GM18858 (cell line): Measurements from ENCODE around the gene ZNF582.

Source experiments
- ATAC-seq: cut with Tn5 transposase; IDR thresholded peaks from one replicate; pipeline ENCODE4 v1.9.1; 2021; ENCODE audit not compliant: unreplicated experiment

Gene ZNF582

DNA sequence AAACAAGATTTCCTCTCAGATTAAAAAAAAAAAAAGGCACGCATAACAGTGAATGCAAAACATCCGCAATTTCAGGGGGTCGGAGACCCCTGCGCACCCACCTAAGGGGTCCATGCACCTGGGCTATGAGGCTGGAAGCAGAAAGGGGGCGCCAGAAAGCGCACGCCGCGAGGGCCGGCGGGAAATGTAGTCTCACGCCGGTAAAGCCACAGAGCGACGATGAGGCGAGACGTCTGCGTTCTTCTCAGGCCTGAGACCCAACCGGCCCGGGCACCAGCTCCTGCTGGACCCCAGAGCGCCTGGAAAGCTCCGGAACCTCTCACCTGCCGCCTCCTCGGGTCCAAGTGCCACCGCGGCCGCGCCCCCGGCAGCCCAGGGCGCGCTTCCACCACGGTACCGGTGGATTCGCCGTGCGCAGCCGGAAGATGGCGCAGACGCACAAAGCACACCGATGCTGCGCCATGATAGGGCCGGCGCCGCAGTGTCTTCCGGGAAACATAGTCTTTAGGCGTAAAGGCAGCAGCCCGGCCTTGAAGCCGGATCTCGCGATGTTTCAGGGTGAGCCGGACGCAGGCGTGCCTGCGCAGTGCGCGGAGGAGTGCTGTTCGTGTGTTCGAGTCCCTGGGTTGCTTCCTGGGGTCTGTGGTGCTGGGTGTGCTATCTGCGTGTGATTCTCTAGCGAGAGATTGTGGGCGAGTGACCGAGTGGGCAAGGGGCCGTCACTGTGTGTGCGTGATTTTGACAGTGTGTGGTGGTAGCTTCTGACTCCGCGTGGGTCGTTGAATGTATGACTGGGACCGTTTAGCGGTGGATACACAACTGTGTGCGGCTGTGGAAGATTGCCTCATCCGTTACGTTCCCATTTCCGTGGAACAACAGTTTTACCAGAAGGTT lies at the start of gene ZNF582:
Gene ZNF582 (minus strand): TSS at position 416 of the 894 bp plus-strand sequence. CDS start 1,782 bp downstream, outside the sequence.
- peak; percentile 78 for ATAC-seq

DNA sequence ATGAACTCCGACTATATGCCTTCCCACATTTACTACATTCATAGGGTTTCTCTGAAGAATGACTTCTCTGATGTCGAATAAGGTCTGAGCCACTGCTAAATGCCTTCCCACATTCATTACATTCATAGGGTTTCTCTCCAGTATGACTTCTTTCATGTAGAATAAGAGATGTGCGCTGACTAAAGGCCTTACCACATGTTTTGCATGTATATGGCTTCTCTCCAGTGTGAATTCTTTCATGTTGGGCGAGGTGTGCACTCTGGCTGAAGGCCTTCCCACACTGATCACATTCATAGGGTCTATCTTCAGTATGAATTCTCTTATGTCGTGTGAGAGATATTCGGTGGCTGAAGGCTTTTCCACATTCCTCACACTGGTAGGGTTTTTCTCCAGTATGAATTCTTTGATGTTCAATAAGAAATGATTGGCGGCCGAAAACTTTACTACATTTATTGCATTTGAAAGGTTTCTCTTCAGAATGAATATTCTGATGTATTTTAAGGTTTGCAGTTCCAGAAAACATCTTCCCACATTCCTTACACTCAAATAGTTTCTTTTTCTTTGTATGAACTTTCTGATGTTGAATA lies 48.0 kb upstream of the ZNF582 start:
- no peak for ATAC-seq

DNA sequence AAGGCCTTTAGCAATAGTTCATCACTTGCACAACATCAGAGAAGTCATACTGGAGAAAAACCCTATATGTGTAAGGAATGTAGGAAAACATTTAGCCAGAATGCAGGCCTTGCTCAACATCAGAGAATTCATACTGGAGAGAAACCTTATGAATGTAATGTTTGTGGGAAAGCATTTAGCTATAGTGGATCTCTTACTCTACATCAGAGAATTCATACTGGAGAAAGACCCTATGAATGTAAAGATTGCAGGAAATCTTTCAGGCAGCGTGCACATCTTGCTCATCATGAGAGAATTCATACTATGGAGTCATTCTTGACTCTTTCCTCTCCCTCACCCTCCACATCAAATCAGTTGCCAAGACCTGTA lies 30.6 kb upstream of the ZNF582 start:
- no peak for ATAC-seq

- no peak for ATAC-seq
These were observed 30.1 kb upstream of the ZNF582 start for GRCh38 chr19:56423276-56423984.

GRCh38 chr19:56405062-56405461 lies 11.7 kb upstream of the ZNF582 start:
- no peak for ATAC-seq

DNA sequence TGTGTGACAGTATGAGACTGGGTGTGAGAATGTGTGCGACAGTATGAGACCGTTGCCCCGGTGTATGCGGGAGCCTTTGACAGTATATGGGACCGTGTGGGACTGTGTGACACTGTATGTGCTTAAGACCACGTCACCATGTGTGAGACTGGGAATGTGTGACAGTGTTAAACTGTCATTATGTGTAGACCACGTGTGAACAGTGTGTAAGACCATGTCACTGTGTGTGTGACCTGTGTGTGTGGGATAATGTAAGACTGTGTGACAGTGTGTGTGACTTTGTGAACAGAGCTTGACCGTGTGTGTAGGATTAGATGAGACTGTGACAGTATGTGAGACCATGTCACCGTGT lies 11.3 kb upstream of the ZNF582 start:
- no peak for ATAC-seq

DNA sequence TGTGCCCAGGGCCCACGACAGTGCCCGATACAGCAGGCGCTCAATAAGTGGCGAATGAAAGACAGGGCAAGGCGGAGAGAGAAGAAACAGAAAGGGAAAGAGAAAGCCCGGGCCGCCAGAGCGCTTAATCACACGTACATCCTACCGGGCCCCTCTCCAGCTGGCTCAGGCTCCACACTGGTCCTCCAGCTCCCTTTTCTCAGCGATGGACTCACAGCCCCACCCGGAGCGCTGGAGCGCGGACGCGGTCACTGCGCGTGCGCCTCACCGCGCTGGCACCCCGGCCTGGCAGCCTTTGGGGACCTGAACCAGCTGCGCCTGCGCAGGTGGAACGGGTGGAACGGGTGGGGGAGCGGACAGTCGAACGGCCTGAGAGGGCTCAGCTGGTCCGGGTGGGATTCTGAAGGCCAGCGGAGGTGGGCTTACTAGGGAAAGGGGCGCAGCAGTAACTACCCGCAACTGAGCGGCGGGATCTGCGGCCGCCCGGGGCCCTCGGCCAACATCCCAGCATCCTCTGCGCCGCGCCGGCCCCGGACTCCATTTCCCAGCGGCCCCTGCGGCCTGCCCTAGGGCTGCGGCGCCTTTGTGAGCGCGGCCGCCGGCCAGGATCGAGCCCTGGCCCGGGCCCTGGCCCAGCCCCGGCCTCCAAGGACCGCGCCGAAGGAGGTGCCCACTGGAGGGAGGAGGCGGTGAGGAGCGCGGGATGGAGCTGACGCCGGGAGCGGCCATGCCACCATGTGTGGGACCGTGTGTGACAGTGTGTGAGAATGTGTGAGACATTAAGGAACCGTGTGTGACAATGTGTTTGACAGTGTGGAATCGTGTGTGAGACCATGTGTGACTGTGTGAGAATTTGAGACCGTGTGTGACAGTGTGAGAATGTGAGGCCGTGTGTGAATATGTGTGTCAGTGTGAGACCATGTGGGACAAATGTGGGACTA lies 10.7 kb upstream of the ZNF582 start, which contains the start of gene ZNF583:
Gene ZNF583 (plus strand): TSS at position 569 of the 941 bp plus-strand sequence. CDS start 2,783 bp downstream, outside the sequence.
- ATAC-seq, result peak; percentile 62

- no peak for ATAC-seq
These were observed 9.9 kb upstream of the ZNF582 start for GRCh38 chr19:56403261-56403660.

- no peak for ATAC-seq
These were observed 7.2 kb upstream of the ZNF582 start for GRCh38 chr19:56400485-56400884.

DNA sequence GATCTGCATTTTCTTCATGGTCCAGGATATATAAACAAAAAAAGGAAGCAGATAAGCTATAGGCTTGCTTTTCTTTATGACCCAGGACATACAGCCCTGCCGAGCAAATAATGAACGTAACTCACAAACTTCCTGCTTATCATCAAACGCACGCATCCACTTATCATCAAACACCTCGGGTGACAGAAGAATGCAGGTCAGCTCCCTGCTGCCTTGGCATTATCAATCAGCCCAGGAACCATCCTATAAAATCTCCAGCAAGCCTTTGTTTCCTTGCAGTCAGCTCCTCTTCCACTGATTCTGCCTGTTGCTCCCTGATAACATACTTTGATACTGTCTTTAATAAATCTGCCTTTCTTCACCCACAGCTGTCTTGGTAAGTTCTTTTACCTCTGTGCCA lies 5.5 kb upstream of the ZNF582 start:
- ATAC-seq, result no peak

GRCh38 chr19:56383826-56384605 lies 9.3 kb downstream of the ZNF582 start:
- no peak for ATAC-seq

GRCh38 chr19:56377105-56377924 lies 16.0 kb downstream of the ZNF582 start:
- ATAC-seq, result no peak

DNA sequence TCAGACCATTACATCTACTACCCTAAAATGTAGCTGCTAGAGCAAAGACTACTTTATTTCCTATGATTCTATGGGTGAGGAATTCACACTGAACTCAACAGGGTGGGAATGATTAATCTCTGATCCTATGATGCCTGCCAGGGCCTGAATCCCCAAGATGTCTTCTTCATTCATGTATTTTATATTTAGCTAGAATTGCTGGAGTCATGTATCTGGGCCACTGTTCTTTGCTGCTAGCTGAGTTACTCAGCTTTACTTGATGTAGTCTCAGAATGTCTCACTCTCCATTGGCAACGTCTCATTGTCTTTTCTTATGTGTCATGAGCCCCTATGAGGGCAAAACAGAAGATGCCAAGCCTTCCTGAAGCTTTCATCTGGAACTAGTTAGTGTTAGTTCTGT lies 21.1 kb downstream of the ZNF582 start:
- ATAC-seq, result no peak

- ATAC-seq, result no peak
These were observed 23.3 kb downstream of the ZNF582 start for GRCh38 chr19:56369886-56370676.

GRCh38 chr19:56367829-56368711 lies 25.3 kb downstream of the ZNF582 start:
- peak; percentile 53 for ATAC-seq

DNA sequence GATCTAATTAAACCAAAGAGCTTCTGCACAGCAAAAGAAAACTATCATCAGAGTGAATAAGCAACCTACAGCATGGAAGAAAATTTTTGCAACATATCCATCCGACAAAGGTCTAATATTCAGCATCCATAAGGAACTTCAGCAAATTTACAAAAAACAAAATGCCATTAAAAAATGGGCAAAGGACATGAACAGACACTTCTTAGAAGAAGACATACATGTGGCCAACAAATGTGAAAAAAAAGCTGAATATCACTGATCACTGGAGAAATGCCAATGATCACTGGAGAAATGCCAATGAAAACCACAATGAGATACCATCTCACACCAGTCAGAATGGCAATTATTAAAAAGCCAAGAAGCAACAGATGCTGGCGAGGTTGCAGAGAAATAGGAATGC lies 32.5 kb downstream of the ZNF582 start:
- no peak for ATAC-seq

- no peak for ATAC-seq
These were observed 36.4 kb downstream of the ZNF582 start for GRCh38 chr19:56356944-56357343.
